HepG2 (cell line): ENCODE results near the gene GSTM2. TPM values are rescaled to one million over a fixed set of nuclear protein-coding genes. Genes with fewer than 3 reads are reported as not detected.
A peak's percentile ranks its signal among the peaks of the same experiment; 100 is the strongest.

ENCODE experiments used
- ATAC-seq: fragments of 200-7000 bp; cut with Tn5 transposase; 3 replicates; pipeline ENCODE4 v1.9.1; 2020; ENCODE audit warnings: mild to moderate bottlenecking, moderate library complexity
- BruUV-seq: library from RNA; stranded (reverse); fragments of 400-500 nt; replicated peaks from 2 replicates; lab custom pipeline; 2021; lab: Mats Ljungman, UMichigan
- CTCF ChIA-PET: fragments of 300-600 bp; formaldehyde crosslinking; extraction: SDS; loops from one replicate; lab custom pipeline; 2021; ENCODE audit warnings: low total read pairs, inconsistent platforms, low intra/inter-chr PET ratio; lab: Yijun Ruan, JAX
- POLR2A ChIA-PET: fragments of 350-600 bp; sonication (Branson Sonifier 250); formaldehyde crosslinking; loops from one replicate; lab custom pipeline; 2020; ENCODE audit warnings: antibody characterized with exemption, inconsistent platforms; lab: Yijun Ruan, JAX
- DNase-seq: peaks from one replicate; pipeline ENCODE4 v3.0.0-alpha.2; 2015; ENCODE audit warnings: low spot score
- FAIRE-seq: peaks from 3 replicates; lab custom pipeline; 2011; peaks lifted over from hg19 to GRCh38; lab: Jason Lieb, UNC
- H2AFZ ChIP-seq: one replicate; pipeline ENCODE4 v1.6.1; 2011; ENCODE audit warnings: low read length, inconsistent platforms
- H3K27ac ChIP-seq: fragments of 300-600 bp; 3 replicates; pipeline ENCODE4 v1.8.0; 2011; ENCODE audit warnings: mixed run types, mild to moderate bottlenecking, mixed read lengths, low read length, inconsistent platforms; ENCODE audit not compliant: insufficient read depth; ENCODE audit errors: extremely low read length
- H3K27me3 ChIP-seq, 2 experiments: fragments of 200-600 bp in 1 of 2; 2 replicates in 1 of 2; 3 replicates in 1 of 2; pipeline versions ENCODE4 v1.6.0 to v1.8.0; 2011; ENCODE audit warnings: low read length in 2 of 2, mild to moderate bottlenecking in 2 of 2, moderate library complexity in 2 of 2, inconsistent platforms in 1 of 2; ENCODE audit not compliant: insufficient read depth in 2 of 2, control insufficient read depth in 1 of 2
- H3K36me3 ChIP-seq, 2 experiments: fragments of 200-600 bp in 1 of 2; replicated peaks in 1 of 2; 2 replicates in 1 of 2; 3 replicates in 1 of 2; pipeline versions ENCODE4 v1.5.1 to v1.8.0; 2011; ENCODE audit warnings: low read length in 2 of 2, inconsistent platforms in 1 of 2; ENCODE audit not compliant: insufficient read depth in 2 of 2, control insufficient read depth in 1 of 2
- H3K4me1 ChIP-seq: 2 replicates; pipeline ENCODE4 v1.5.1; 2012; ENCODE audit warnings: low read length, inconsistent platforms; ENCODE audit not compliant: insufficient read depth
- H3K4me2 ChIP-seq: 2 replicates; pipeline ENCODE4 v1.6.0; 2011; ENCODE audit warnings: low read depth, low read length, inconsistent platforms
- H3K4me3 ChIP-seq, 3 experiments: fragments of 200-600 bp in 1 of 3; sonication (generic), shearing (Covaris generic) in 1 of 3; replicated peaks in 1 of 3; 2 replicates each; pipeline ENCODE4 v1.5.1; 2011 to 2016; ENCODE audit warnings: low read length in 3 of 3, inconsistent platforms in 2 of 3, low read depth in 2 of 3, mild to moderate bottlenecking in 2 of 3, control low read depth in 1 of 3, mixed read lengths in 1 of 3; ENCODE audit not compliant: insufficient read depth in 1 of 3
- H3K79me2 ChIP-seq: one replicate; pipeline ENCODE4 v1.6.1; 2011; ENCODE audit warnings: low read length, inconsistent platforms; ENCODE audit not compliant: insufficient read depth
- H3K9ac ChIP-seq: 2 replicates; pipeline ENCODE4 v1.6.0; 2011; ENCODE audit warnings: mild to moderate bottlenecking, low read depth, low read length, inconsistent platforms; ENCODE audit not compliant: insufficient read depth
- H3K9me3 ChIP-seq: 2 replicates; pipeline ENCODE4 v1.5.1; 2012; ENCODE audit warnings: mild to moderate bottlenecking, low read length
- H4K20me1 ChIP-seq: 2 replicates; pipeline ENCODE4 v1.6.0; 2011; ENCODE audit warnings: inconsistent platforms, mild to moderate bottlenecking, low read length, moderate library complexity; ENCODE audit not compliant: insufficient read depth
- FOXK2 ChIP-seq: fragments of 450-650 bp; IDR thresholded peaks from 2 replicates; pipeline ENCODE4 v1.6.1; 2016
- HMGA1 ChIP-seq: sonication (generic); formaldehyde crosslinking; conservative IDR thresholded peaks from 2 replicates; pipeline ENCODE4 v1.4.0; 2020; ENCODE audit warnings: missing genetic modification reagents
- MEF2D ChIP-seq: sonication (generic); formaldehyde crosslinking; IDR thresholded peaks from 2 replicates; pipeline ENCODE4 v1.5.1; 2020; ENCODE audit warnings: mild to moderate bottlenecking, missing genetic modification reagents
- PRPF4 ChIP-seq: fragments of 200-400 bp; formaldehyde crosslinking; IDR thresholded peaks from 2 replicates; pipeline ENCODE4 v1.6.1; 2016; ENCODE audit warnings: low read length, low read depth; ENCODE audit not compliant: poor library complexity, severe bottlenecking
- SAFB2 ChIP-seq: sonication (generic); formaldehyde crosslinking; IDR thresholded peaks from 2 replicates; pipeline ENCODE4 v1.5.1; 2020; ENCODE audit warnings: missing genetic modification reagents, low read depth, mild to moderate bottlenecking, borderline replicate concordance
- SALL2 ChIP-seq: sonication (generic); formaldehyde crosslinking; IDR thresholded peaks from 2 replicates; pipeline ENCODE4 v1.8.1; 2023; ENCODE audit warnings: mild to moderate bottlenecking, missing genetic modification reagents, inconsistent platforms
- SMC3 ChIP-seq: IDR thresholded peaks from 2 replicates; pipeline ENCODE4 v1.6.1; 2011; ENCODE audit warnings: low read length, improper control_type of control experiment
- STAG1 ChIP-seq: sonication (generic); formaldehyde crosslinking; IDR thresholded peaks from 2 replicates; pipeline ENCODE4 v1.4.0; 2020; ENCODE audit warnings: missing genetic modification reagents
- ZNF260 ChIP-seq: sonication (generic); formaldehyde crosslinking; IDR thresholded peaks from 2 replicates; pipeline ENCODE4 v1.4.0; 2020; ENCODE audit warnings: missing genetic modification reagents, low read depth, mild to moderate bottlenecking, borderline replicate concordance
- ZNF644 ChIP-seq: IDR thresholded peaks from 2 replicates; pipeline ENCODE4 v1.6.1; 2016; ENCODE audit warnings: low read depth
- ZNF790 ChIP-seq: sonication (generic); formaldehyde crosslinking; IDR thresholded peaks from 2 replicates; pipeline ENCODE4 v1.8.0; 2022; ENCODE audit warnings: missing genetic modification reagents, mild to moderate bottlenecking, borderline replicate concordance
- ZSCAN22 ChIP-seq: sonication (generic); formaldehyde crosslinking; IDR thresholded peaks from 2 replicates; pipeline ENCODE4 v1.4.0; 2020; ENCODE audit warnings: mild to moderate bottlenecking, missing genetic modification reagents
- ZSCAN9 ChIP-seq: IDR thresholded peaks from 2 replicates; pipeline ENCODE4 v1.6.1; 2016; ENCODE audit warnings: borderline replicate concordance
- WGBS: methylation state at CpG from one replicate; pipeline ENCODE4 v1.1.6; 2017; ENCODE audit warnings: low lambda C conversion rate; 5-methylcytosine and 5-hydroxymethylcytosine counted together
- in situ Hi-C: cut with HindIII; loops from 2 replicates; pipeline ENCODE4 v1.10.0; 2017; ENCODE audit warnings: low pct_unique_long_range_greater_than_20kb; ENCODE audit not compliant: extremely low pct_ligation_motif_present
- intact Hi-C: fragments of 100-400 bp; cut with micrococcal nuclease; formaldehyde crosslinking; loops from one replicate; pipeline ENCODE4 v1.10.0; 2022; ENCODE audit not compliant: unreplicated experiment
- polyA plus RNA-seq, 8 experiments: library from polyadenylated mRNA; depleted of rRNA in 3 of 8; stranded (reverse) in 7 of 8; unstranded in 1 of 8; fragments of >200 nt; fragmentation: Illumina TruSeq in 4 of 8; extraction: Trizol in 4 of 8; gene quantifications; 2 replicates each; pipeline versions ENCODE4 v1.2.1 to v1.2.3, GENCODE V29; 2011 to 2016; ENCODE audit warnings: low read depth in 4 of 8, missing spikeins in 1 of 8, mixed read lengths in 1 of 8; ENCODE audit not compliant: insufficient read depth in 1 of 8
- total RNA-seq, 5 experiments: library from RNA; depleted of rRNA; stranded (reverse); fragments of >200 nt; fragmentation: Illumina TruSeq; extraction: Trizol; gene quantifications; 2 replicates each; pipeline ENCODE4 v1.2.3, GENCODE V29; 2016; ENCODE audit warnings: low read depth in 1 of 5
- TF ChIP-seq, protein P1 (sequence below): sonication (generic); formaldehyde crosslinking; IDR thresholded peaks from 2 replicates; pipeline ENCODE4 v1.5.0; 2020; ENCODE audit warnings: mild to moderate bottlenecking, missing genetic modification reagents, moderate library complexity
- TF ChIP-seq, protein P2 (sequence below): sonication (generic); formaldehyde crosslinking; IDR thresholded peaks from 2 replicates; pipeline ENCODE4 v1.4.0; 2020; ENCODE audit warnings: missing genetic modification reagents

GSTM2 gene
- total and polyA plus RNA-seq, 2 of the 13 experiments (the other 11 are each of a cell fraction or from before 2014, with no cell fraction given), result 7.0 to 15.0 TPM

DNA sequence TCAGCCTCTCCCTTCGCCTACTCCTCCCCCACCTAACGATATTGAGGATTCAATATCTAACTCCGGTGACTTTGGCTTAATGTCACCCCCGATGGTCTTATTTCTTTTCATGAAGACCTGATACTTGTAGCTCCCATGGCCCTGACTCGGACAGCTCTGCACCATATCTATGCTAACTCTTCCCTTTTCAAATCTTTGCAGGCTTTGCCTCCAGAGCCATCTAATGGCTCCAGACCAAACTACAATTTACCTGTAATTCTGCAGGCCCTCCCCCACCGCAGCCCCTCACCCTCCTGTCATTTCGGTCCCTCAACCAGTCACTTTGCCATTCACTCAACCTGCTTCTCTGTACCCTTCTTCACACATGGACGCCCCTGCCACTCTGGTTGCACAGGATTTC is 36.3 kb downstream of the GSTM2 start:
- CTCF ChIA-PET, result interaction anchor here (2.3 kb wide), 1 partner anchor 61 kb away, joined by 11 read pairs; no protein-coding TSS in a partner anchor
- Histone ChIP-seq H3K4me3 (no peak overlapping the region), H3K9me3 (no peaks in the 10 kb centered on the region), H3K4me2 (no peak overlapping the region; the same call in 1 of the 2 replicates), H3K79me2 (no peaks in the 10 kb centered on the region), H3K36me3 (no peaks in the 10 kb centered on the region), H3K4me1 (no peaks in the 10 kb centered on the region), H3K27ac (no peak overlapping the region), H4K20me1 (no peaks in the 10 kb centered on the region), H2AFZ (no peak overlapping the region), H3K9ac (no peak overlapping the region), H3K27me3 (peaks cover 2 to 13% of the 10 kb centered on the region in 2 experiments; a peak in 2 of 5 replicates)
- no TSS peak for BruUV-seq
- POLR2A ChIA-PET, result interaction anchor here (1.2 kb wide), 1 partner anchor 156 kb away, joined by 3 read pairs; the partner anchor contains the start of gene GNAI3
- in situ Hi-C loops (no loop called here), intact Hi-C loops (loop anchor here (2.0 kb wide), 1 partner anchor 61 kb away; no protein-coding TSS in a partner anchor)
- 7% methylated on average over 8 of the region's 8 CpGs for WGBS
- FAIRE-seq, result no peak
- TF ChIP-seq ZNF790, result no peak
- TF ChIP-seq SMC3, result peak; percentile 54
- peak; percentile 76 for TF ChIP-seq STAG1 (CRISPR knock-in tag)
- peak; percentile 42 for TF ChIP-seq PRPF4
- TF ChIP-seq ZNF644 (CRISPR knock-in tag), result no peak
- TF ChIP-seq, protein P1, sequence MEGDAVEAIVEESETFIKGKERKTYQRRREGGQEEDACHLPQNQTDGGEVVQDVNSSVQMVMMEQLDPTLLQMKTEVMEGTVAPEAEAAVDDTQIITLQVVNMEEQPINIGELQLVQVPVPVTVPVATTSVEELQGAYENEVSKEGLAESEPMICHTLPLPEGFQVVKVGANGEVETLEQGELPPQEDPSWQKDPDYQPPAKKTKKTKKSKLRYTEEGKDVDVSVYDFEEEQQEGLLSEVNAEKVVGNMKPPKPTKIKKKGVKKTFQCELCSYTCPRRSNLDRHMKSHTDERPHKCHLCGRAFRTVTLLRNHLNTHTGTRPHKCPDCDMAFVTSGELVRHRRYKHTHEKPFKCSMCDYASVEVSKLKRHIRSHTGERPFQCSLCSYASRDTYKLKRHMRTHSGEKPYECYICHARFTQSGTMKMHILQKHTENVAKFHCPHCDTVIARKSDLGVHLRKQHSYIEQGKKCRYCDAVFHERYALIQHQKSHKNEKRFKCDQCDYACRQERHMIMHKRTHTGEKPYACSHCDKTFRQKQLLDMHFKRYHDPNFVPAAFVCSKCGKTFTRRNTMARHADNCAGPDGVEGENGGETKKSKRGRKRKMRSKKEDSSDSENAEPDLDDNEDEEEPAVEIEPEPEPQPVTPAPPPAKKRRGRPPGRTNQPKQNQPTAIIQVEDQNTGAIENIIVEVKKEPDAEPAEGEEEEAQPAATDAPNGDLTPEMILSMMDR, result peak; percentile 66
- ATAC-seq, result peak; percentile 74
- DNase-seq, result peak; percentile 19

DNA sequence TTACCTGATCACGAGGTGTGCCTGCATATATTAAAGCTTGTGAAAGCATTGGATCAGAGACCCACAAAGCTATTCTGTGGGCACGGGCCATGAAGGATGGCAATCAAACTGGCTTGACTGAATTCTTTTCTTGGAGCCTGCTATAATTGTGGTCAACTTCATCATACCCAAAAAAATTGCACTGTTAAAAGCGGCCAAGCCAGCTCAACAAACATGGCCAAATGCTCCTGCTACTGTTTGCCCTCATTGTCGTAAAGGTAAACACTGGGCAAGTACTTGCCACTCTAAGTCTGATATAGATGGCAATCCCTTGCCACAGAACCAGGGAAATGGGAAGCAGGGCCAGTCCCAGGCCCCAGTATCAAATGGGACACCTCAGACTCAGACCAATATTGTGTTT is 37.6 kb downstream of the GSTM2 start:
- BruUV-seq, result no TSS peak
- Histone ChIP-seq H3K36me3 (no peaks in the 10 kb centered on the region), H3K9ac (no peak overlapping the region), H3K4me3 (no peak overlapping the region), H3K79me2 (no peaks in the 10 kb centered on the region), H3K9me3 (no peaks in the 10 kb centered on the region), H4K20me1 (no peaks in the 10 kb centered on the region), H3K4me1 (no peaks in the 10 kb centered on the region), H3K27ac (no peak overlapping the region), H2AFZ (no peak overlapping the region), H3K4me2 (no peak overlapping the region), H3K27me3 (peaks cover 2 to 13% of the 10 kb centered on the region in 2 experiments; a peak in 2 of 5 replicates)
- intact Hi-C loops, result loop anchor here (2.0 kb wide), 1 partner anchor 63 kb away; no protein-coding TSS in a partner anchor
- ChIA-PET POLR2A (no interaction called here), CTCF (no interaction called here)
- in situ Hi-C loops, result loop anchor here (5.0 kb wide), 1 partner anchor 63 kb away; no protein-coding TSS in a partner anchor
- ATAC-seq (no peak), DNase-seq (no peak), FAIRE-seq (no peak)
- WGBS, result 36% methylated on average over 3 of the region's 4 CpGs
- no peak for TF ChIP-seq MEF2D (CRISPR knock-in tag)
- TF ChIP-seq SAFB2, result no peak
- no peak for TF ChIP-seq SALL2 (CRISPR knock-in tag)
- no peak for TF ChIP-seq HMGA1
- no peak for TF ChIP-seq ZSCAN9 (CRISPR knock-in tag)
- no peak for TF ChIP-seq ZNF260 (CRISPR knock-in tag)
- TF ChIP-seq ZSCAN22 (CRISPR knock-in tag), result no peak
- TF ChIP-seq, protein P2, sequence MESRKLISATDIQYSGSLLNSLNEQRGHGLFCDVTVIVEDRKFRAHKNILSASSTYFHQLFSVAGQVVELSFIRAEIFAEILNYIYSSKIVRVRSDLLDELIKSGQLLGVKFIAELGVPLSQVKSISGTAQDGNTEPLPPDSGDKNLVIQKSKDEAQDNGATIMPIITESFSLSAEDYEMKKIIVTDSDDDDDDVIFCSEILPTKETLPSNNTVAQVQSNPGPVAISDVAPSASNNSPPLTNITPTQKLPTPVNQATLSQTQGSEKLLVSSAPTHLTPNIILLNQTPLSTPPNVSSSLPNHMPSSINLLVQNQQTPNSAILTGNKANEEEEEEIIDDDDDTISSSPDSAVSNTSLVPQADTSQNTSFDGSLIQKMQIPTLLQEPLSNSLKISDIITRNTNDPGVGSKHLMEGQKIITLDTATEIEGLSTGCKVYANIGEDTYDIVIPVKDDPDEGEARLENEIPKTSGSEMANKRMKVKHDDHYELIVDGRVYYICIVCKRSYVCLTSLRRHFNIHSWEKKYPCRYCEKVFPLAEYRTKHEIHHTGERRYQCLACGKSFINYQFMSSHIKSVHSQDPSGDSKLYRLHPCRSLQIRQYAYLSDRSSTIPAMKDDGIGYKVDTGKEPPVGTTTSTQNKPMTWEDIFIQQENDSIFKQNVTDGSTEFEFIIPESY (CRISPR knock-in tag), result no peak
- TF ChIP-seq FOXK2, result no peak
